Cortex of kidney (tissue), 1 donor: ENCODE measurements around the gene SERPINA1.
"Not testable (repeated sequence)": the region's sequence is repeated elsewhere in the genome, so short reads cannot be mapped to it uniquely, and the experiment has no call there.

Experiments
- DNase-seq: peaks from one replicate; lab custom pipeline; 2025; lab: John Stamatoyannopoulos, UW

The SERPINA1 gene

GRCh38 chr14:94369766-94370523 is 18.5 kb downstream of the SERPINA1 start:
- not testable (repeated sequence) for DNase-seq

GRCh38 chr14:94368956-94369355 is 19.4 kb downstream of the SERPINA1 start:
- DNase-seq: no peak

- DNase-seq: no peak
These were observed 20.2 kb downstream of the SERPINA1 start for GRCh38 chr14:94368243-94368590.

- no peak for DNase-seq
These were observed 20.8 kb downstream of the SERPINA1 start for GRCh38 chr14:94367347-94368242.

GRCh38 chr14:94366146-94366915 is 22.1 kb downstream of the SERPINA1 start, which contains the start of gene SERPINA2:
Gene SERPINA2 (minus strand): TSS chr14:94366698.
- no peak for DNase-seq

- DNase-seq: no peak
These were observed 22.8 kb downstream of the SERPINA1 start for GRCh38 chr14:94365624-94366023.

- DNase-seq: no peak
These were observed 23.4 kb downstream of the SERPINA1 start for GRCh38 chr14:94364964-94365363.

GRCh38 chr14:94364037-94364436 is 24.4 kb downstream of the SERPINA1 start:
- DNase-seq: no peak

GRCh38 chr14:94363151-94363624 is 25.2 kb downstream of the SERPINA1 start:
- DNase-seq: no peak

GRCh38 chr14:94362614-94363133 is 25.7 kb downstream of the SERPINA1 start:
- DNase-seq: no peak

GRCh38 chr14:94361682-94362081 is 26.7 kb downstream of the SERPINA1 start:
- DNase-seq: no peak

GRCh38 chr14:94360945-94361565 is 27.3 kb downstream of the SERPINA1 start:
- DNase-seq: no peak

GRCh38 chr14:94357166-94357565 is 31.2 kb downstream of the SERPINA1 start:
- no peak for DNase-seq

- DNase-seq: no peak
These were observed 31.9 kb downstream of the SERPINA1 start for GRCh38 chr14:94356379-94357056.

GRCh38 chr14:94355191-94355794 is 33.1 kb downstream of the SERPINA1 start:
- no peak for DNase-seq

- no peak for DNase-seq
These were observed 33.7 kb downstream of the SERPINA1 start for GRCh38 chr14:94354638-94355185.

- DNase-seq: not testable (repeated sequence)
These were observed 34.2 kb downstream of the SERPINA1 start for GRCh38 chr14:94354190-94354589.

GRCh38 chr14:94349276-94349675 is 39.1 kb downstream of the SERPINA1 start:
- DNase-seq: no peak

- no peak for DNase-seq
These were observed 39.6 kb downstream of the SERPINA1 start for GRCh38 chr14:94348836-94349235.

- no peak for DNase-seq
These were observed 41.6 kb downstream of the SERPINA1 start for GRCh38 chr14:94346841-94347240.
